ENCODE results near the gene EFCAB8.

EFCAB8 gene

DNA sequence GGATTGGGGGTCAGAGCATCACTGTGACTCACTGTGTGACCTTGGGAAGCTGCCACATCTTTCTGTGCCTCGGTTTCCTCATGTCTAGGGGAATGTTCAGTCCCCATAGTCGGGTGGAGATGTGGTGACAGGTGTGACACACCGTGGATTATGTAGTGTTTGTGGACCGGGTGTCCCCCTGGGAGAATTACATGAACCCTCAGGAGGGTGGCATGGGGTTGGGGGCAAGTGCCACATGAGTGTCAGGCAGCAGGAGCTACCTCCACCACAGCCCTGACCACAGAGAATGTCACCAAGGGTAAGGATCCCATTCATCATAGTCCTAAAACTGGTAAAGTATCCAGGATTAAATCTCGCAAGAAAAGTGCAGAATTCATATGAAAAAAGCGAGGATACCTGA, 122.3 kb downstream of the EFCAB8 start:
- H3K27me3 ChIP-seq (ENCODE audit: control insufficient read depth, low read length): 0 out of 2 replicates have a peak, but pooled peaks cover 3% of the 10 kb centered on the region

DNA sequence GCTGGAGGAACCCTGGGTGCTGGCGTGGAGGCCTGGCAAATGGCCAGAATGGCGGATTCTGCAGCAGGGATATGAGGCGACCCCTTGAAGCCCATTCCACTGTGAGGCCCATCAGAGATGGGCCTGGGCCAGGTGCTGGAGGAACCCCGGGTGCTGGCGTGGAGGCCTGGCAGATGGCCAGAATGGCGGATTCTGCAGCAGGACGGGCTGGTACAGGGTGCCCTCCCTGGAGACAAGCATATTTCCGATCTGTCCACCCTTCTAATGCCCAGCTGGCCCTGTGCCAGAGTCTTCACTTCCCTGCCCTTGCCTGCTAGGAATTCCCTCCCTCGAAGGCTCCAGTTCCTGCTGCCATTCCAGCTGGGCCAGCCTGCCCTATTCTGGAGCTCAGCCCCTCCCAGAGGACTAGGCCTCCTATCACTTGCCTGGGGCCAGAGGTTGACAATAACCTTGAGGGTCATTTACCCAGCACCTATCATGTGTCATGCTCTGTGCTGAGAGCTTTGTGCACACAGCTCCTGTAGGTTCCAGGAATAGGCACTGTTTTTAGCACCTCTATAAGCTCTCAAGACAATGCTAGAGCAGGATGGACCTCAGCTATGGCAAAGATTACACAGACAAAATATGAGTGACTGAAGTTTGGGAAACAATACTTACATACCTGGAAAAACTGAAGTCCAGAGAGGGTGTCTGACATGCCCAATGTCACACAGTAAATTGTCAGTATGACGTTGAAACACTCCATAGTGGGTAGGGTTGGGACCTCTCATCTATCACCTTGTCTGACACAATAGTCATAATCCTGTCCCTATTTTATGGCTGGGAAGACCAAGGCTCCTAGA, 124.1 kb downstream of the EFCAB8 start:
- H4K20me1 ChIP-seq (ENCODE audit: control insufficient read depth, insufficient read depth, low read depth, low read length): no peaks in the 10 kb centered on the region
- H3K27me3 ChIP-seq (ENCODE audit: control insufficient read depth, low read length): 0 out of 2 replicates have a peak, but pooled peaks cover 3% of the 10 kb centered on the region
- H3K79me2 ChIP-seq (ENCODE audit: control insufficient read depth, low read length): no peaks in the 10 kb centered on the region
- no peak overlapping the region for H3K27ac ChIP-seq (ENCODE audit: low read depth, low read length)
- H3K4me1 ChIP-seq (ENCODE audit: control insufficient read depth, low read length): no peaks in the 10 kb centered on the region
- H3K36me3 ChIP-seq (ENCODE audit: control insufficient read depth, low read length): no peaks in the 10 kb centered on the region
- no peaks in the 10 kb centered on the region for H3F3A ChIP-seq (ENCODE audit: control insufficient read depth, insufficient read depth)
- no peaks in the 10 kb centered on the region for H3K9me3 ChIP-seq (ENCODE audit: control insufficient read depth, insufficient read depth, low read length)
- TF ChIP-seq, protein P1, sequence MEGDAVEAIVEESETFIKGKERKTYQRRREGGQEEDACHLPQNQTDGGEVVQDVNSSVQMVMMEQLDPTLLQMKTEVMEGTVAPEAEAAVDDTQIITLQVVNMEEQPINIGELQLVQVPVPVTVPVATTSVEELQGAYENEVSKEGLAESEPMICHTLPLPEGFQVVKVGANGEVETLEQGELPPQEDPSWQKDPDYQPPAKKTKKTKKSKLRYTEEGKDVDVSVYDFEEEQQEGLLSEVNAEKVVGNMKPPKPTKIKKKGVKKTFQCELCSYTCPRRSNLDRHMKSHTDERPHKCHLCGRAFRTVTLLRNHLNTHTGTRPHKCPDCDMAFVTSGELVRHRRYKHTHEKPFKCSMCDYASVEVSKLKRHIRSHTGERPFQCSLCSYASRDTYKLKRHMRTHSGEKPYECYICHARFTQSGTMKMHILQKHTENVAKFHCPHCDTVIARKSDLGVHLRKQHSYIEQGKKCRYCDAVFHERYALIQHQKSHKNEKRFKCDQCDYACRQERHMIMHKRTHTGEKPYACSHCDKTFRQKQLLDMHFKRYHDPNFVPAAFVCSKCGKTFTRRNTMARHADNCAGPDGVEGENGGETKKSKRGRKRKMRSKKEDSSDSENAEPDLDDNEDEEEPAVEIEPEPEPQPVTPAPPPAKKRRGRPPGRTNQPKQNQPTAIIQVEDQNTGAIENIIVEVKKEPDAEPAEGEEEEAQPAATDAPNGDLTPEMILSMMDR (IDR thresholded peaks at IDR 0.05; ENCODE audit: low read depth, low read length, poor library complexity, severe bottlenecking): no peak
- no peak for TF ChIP-seq EZH2phosphoT487 (IDR thresholded peaks at IDR 0.05; ENCODE audit: borderline replicate concordance, low read length)
- H3K4me2 ChIP-seq (ENCODE audit: low read length): no peak overlapping the region
- no peaks in the 10 kb centered on the region for H3K9me2 ChIP-seq (replicated peaks; ENCODE audit: control insufficient read depth, low read length)
- no peak overlapping the region for H3K4me3 ChIP-seq (ENCODE audit: low read length)

More for the DNA sequence above, 122.3 kb downstream of the EFCAB8 start:
- Histone ChIP-seq H3K4me1 (ENCODE audit: control insufficient read depth, low read length) (no peaks in the 10 kb centered on the region), H3K79me2 (ENCODE audit: control insufficient read depth, low read length) (no peaks in the 10 kb centered on the region), H3K9me2 (replicated peaks; ENCODE audit: control insufficient read depth, low read length) (no peaks in the 10 kb centered on the region), H4K20me1 (ENCODE audit: control insufficient read depth, insufficient read depth, low read depth, low read length) (no peaks in the 10 kb centered on the region), H3K9me3 (ENCODE audit: control insufficient read depth, insufficient read depth, low read length) (no peaks in the 10 kb centered on the region), H3K4me3 (ENCODE audit: low read length) (no peak overlapping the region), H3F3A (ENCODE audit: control insufficient read depth, insufficient read depth) (no peaks in the 10 kb centered on the region), H3K36me3 (ENCODE audit: control insufficient read depth, low read length) (no peaks in the 10 kb centered on the region), H3K27ac (ENCODE audit: low read depth, low read length) (no peak overlapping the region), H3K4me2 (ENCODE audit: low read length) (no peak overlapping the region)
- TF ChIP-seq EZH2phosphoT487 (IDR thresholded peaks at IDR 0.05; ENCODE audit: borderline replicate concordance, low read length): no peak
- TF ChIP-seq, protein P1 (IDR thresholded peaks at IDR 0.05; ENCODE audit: low read depth, low read length, poor library complexity, severe bottlenecking): no peak

DNA sequence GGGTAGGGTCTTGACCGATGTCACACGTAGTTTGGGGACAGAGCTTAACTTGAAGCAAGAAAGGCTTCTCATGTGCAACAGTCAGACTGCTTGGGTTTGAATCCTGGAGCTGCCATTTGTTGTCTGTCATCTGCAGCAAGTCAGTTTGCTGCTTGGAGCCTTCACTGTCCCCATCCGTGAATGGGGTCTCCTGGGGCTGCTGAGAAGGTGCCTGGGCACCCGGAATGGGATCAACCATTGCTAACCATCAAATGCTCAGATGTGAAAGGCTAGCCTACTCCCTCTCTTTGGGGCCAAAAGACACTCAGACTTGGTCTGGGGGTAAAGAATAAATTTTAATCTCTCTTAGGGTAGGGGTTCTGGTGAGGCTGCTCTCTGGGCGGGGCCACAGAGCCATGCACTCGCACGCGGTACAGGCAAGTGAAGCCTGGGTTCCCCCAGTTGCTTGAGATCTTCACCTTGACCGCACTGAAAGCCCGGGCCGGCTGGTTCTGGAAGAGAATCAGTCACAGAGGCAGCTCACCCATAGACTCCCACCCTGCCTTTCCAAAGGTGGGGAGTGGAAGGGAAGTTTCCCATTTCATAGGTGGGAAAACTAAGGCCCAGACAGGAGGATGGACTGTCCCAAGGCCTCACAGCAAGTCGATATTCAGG, 124.9 kb downstream of the EFCAB8 start:
- Histone ChIP-seq H3K27ac (ENCODE audit: low read depth, low read length) (no peak overlapping the region), H3K9me3 (ENCODE audit: control insufficient read depth, insufficient read depth, low read length) (no peaks in the 10 kb centered on the region), H3K79me2 (ENCODE audit: control insufficient read depth, low read length) (no peaks in the 10 kb centered on the region), H3F3A (ENCODE audit: control insufficient read depth, insufficient read depth) (no peaks in the 10 kb centered on the region), H3K9me2 (replicated peaks; ENCODE audit: control insufficient read depth, low read length) (no peaks in the 10 kb centered on the region), H4K20me1 (ENCODE audit: control insufficient read depth, insufficient read depth, low read depth, low read length) (no peaks in the 10 kb centered on the region), H3K27me3 (ENCODE audit: control insufficient read depth, low read length) (0 out of 2 replicates have a peak, but pooled peaks cover 3% of the 10 kb centered on the region), H3K36me3 (ENCODE audit: control insufficient read depth, low read length) (no peaks in the 10 kb centered on the region), H3K4me1 (ENCODE audit: control insufficient read depth, low read length) (no peaks in the 10 kb centered on the region), H3K4me3 (ENCODE audit: low read length) (no peak overlapping the region), H3K4me2 (ENCODE audit: low read length) (no peak overlapping the region)
- no peak for TF ChIP-seq EZH2phosphoT487 (IDR thresholded peaks at IDR 0.05; ENCODE audit: borderline replicate concordance, low read length)
- TF ChIP-seq, protein P1 (IDR thresholded peaks at IDR 0.05; ENCODE audit: low read depth, low read length, poor library complexity, severe bottlenecking): no peak
